ENCODE data around the gene CREB5.

GRCh38 chr7:28725911-28726310, 313.6 kb downstream of the CREB5 start:
- TF ChIP-seq SMAD4 (CRISPR knock-in tag; IDR thresholded peaks at IDR 0.05) (no peak), HMGA2 (CRISPR knock-in tag; IDR thresholded peaks at IDR 0.05) (no peak), CTCF (IDR thresholded peaks at IDR 0.05) (no peak), ETV6 (CRISPR knock-in tag; IDR thresholded peaks at IDR 0.05) (no peak), RORB (CRISPR knock-in tag; IDR thresholded peaks at IDR 0.05) (no peak), TEAD1 (CRISPR knock-in tag; IDR thresholded peaks at IDR 0.05) (no peak), CREM (CRISPR knock-in tag; IDR thresholded peaks at IDR 0.05) (no peak), ZNF671 (CRISPR knock-in tag; IDR thresholded peaks at IDR 0.05) (no peak), TEAD4 (CRISPR knock-in tag; IDR thresholded peaks at IDR 0.05) (no peak), NR1H2 (CRISPR knock-in tag; IDR thresholded peaks at IDR 0.05) (no peak), JUN (CRISPR knock-in tag; IDR thresholded peaks at IDR 0.05) (no peak)
